Body of pancreas (tissue), 4 donors: ENCODE data around the gene PAX8.

ENCODE experiments used
- CTCF ChIP-seq, 7 experiments: fragments of 450-650 bp in 4 of 7; fragments of 200-600 bp in 3 of 7; sonication (generic) in 3 of 7; IDR thresholded peaks; one replicate each; pipeline ENCODE4 v1.5.1; 2016 to 2019; ENCODE audit warnings: antibody characterized with exemption in 7 of 7
- POLR2A ChIP-seq, 3 donors: fragments of 450-650 bp; IDR thresholded peaks; one replicate each; pipeline ENCODE4 v1.6.1; 2016; ENCODE audit warnings: antibody characterized with exemption in 3 of 3, mild to moderate bottlenecking in 2 of 3

- no peak for TF ChIP-seq CTCF (IDR thresholded peaks at IDR 0.05)
- TF ChIP-seq POLR2A (IDR thresholded peaks at IDR 0.05) = no peak
Measured at GRCh38 chr2:113183264-113183663, 95.5 kb downstream of the PAX8 start.
